WTC11 (cell line): ENCODE results near the gene LRFN2. TPM values are rescaled to one million over a fixed set of nuclear protein-coding genes. Genes with fewer than 3 reads are reported as not detected.

Source experiments
- ATAC-seq: fragments of 200-7000 bp; cut with Tn5 transposase; 2 replicates; pipeline ENCODE4 v1.10.0; 2021; ENCODE audit warnings: mild to moderate bottlenecking, moderate library complexity
- CTCF ChIA-PET: fragments of 300-600 bp; sonication (Branson Sonifier 250); formaldehyde crosslinking; loops from one replicate; lab custom pipeline; 2021; ENCODE audit warnings: antibody characterized with exemption; lab: Charles Lee
- POLR2A ChIA-PET: fragments of 350-600 bp; sonication (Branson Sonifier 250); formaldehyde crosslinking; loops from one replicate; lab custom pipeline; 2021; ENCODE audit warnings: antibody characterized with exemption; lab: Charles Lee
- DNase-seq: peaks from one replicate; pipeline ENCODE4 v3.0.0; 2021; ENCODE audit warnings: low spot score
- H3K27ac Mint-ChIP-seq: 2 replicates; pipeline ENCODE4 v1.8.0; 2021; ENCODE audit warnings: mixed read lengths
- H3K27me3 Mint-ChIP-seq: 2 replicates; pipeline ENCODE4 v1.8.0; 2021; ENCODE audit warnings: low read depth, mild to moderate bottlenecking, moderate library complexity, mixed read lengths
- H3K36me3 Mint-ChIP-seq: 2 replicates; pipeline ENCODE4 v1.8.0; 2021; ENCODE audit warnings: mixed read lengths
- H3K4me1 Mint-ChIP-seq: 2 replicates; pipeline ENCODE4 v1.8.0; 2022; ENCODE audit warnings: mixed read lengths
- H3K4me3 Mint-ChIP-seq: 2 replicates; pipeline ENCODE4 v1.8.0; 2021; ENCODE audit warnings: mild to moderate bottlenecking, moderate library complexity, mixed read lengths
- H3K9me3 Mint-ChIP-seq: 2 replicates; pipeline ENCODE4 v1.8.0; 2021; ENCODE audit warnings: mixed read lengths
- EMX1 ChIP-seq: fragments of 250-450 bp; sonication (Bioruptor Pico); IDR thresholded peaks from 2 replicates; pipeline ENCODE4 v1.8.0; 2021; ENCODE audit warnings: mild to moderate bottlenecking
- GABPB1 ChIP-seq: sonication (generic); formaldehyde crosslinking; IDR thresholded peaks from 2 replicates; pipeline ENCODE4 v1.8.1; 2023; ENCODE audit warnings: mild to moderate bottlenecking, missing genetic modification reagents
- NR1H2 ChIP-seq: sonication (generic); formaldehyde crosslinking; IDR thresholded peaks from 2 replicates; pipeline ENCODE4 v1.9.0; 2021; ENCODE audit warnings: mild to moderate bottlenecking, moderate library complexity, missing genetic modification reagents
- NR2C2 ChIP-seq: sonication (generic); formaldehyde crosslinking; IDR thresholded peaks from 2 replicates; pipeline ENCODE4 v1.8.0; 2022; ENCODE audit warnings: mild to moderate bottlenecking, missing genetic modification reagents
- PRRX2 ChIP-seq: fragments of 250-450 bp; sonication (Bioruptor Pico); IDR thresholded peaks from 2 replicates; pipeline ENCODE4 v1.8.0; 2021; ENCODE audit warnings: mild to moderate bottlenecking
- SP1 ChIP-seq: sonication (generic); formaldehyde crosslinking; conservative IDR thresholded peaks from 2 replicates; pipeline ENCODE4 v1.8.1; 2022; ENCODE audit warnings: missing genetic modification reagents
- TEAD1 ChIP-seq: sonication (generic); formaldehyde crosslinking; IDR thresholded peaks from 2 replicates; pipeline ENCODE4 v1.8.0; 2022; ENCODE audit warnings: mild to moderate bottlenecking, missing genetic modification reagents
- TP53 ChIP-seq: sonication (generic); formaldehyde crosslinking; IDR thresholded peaks from 2 replicates; pipeline ENCODE4 v1.8.1; 2023; ENCODE audit warnings: mild to moderate bottlenecking, missing genetic modification reagents
- ZNF317 ChIP-seq: sonication (generic); formaldehyde crosslinking; IDR thresholded peaks from 2 replicates; pipeline ENCODE4 v1.8.1; 2023; ENCODE audit warnings: low read depth, mild to moderate bottlenecking, moderate library complexity, missing genetic modification reagents, borderline replicate concordance
- total RNA-seq: library from RNA; stranded (reverse); gene quantifications from 3 replicates; pipeline ENCODE4 v1.2.3, GENCODE V29; 2021
- TF ChIP-seq, protein P1 (sequence below): sonication (generic); formaldehyde crosslinking; IDR thresholded peaks from 2 replicates; pipeline ENCODE4 v1.8.0; 2022; ENCODE audit warnings: missing genetic modification reagents
- TF ChIP-seq, protein P2 (sequence below): sonication (generic); formaldehyde crosslinking; IDR thresholded peaks from 2 replicates; pipeline ENCODE4 v1.8.0; 2023; ENCODE audit warnings: missing genetic modification reagents
- TF ChIP-seq, protein P3 (sequence below): fragments of 250-450 bp; sonication (Bioruptor Pico); IDR thresholded peaks from 2 replicates; pipeline ENCODE4 v1.9.0; 2021; ENCODE audit warnings: mild to moderate bottlenecking
- TF ChIP-seq, protein P4 (sequence below): sonication (generic); formaldehyde crosslinking; IDR thresholded peaks from 2 replicates; pipeline ENCODE4 v1.8.1; 2023; ENCODE audit warnings: mild to moderate bottlenecking, missing genetic modification reagents, borderline replicate concordance
- TF ChIP-seq, protein P5 (sequence below): sonication (generic); formaldehyde crosslinking; IDR thresholded peaks from 2 replicates; pipeline ENCODE4 v1.8.1; 2023; ENCODE audit warnings: mild to moderate bottlenecking, missing genetic modification reagents
- TF ChIP-seq, protein P6 (sequence below): fragments of 250-450 bp; sonication (Bioruptor Pico); IDR thresholded peaks from 2 replicates; pipeline ENCODE4 v1.9.0; 2021; ENCODE audit warnings: mild to moderate bottlenecking, borderline replicate concordance

LRFN2 gene
- total RNA-seq, 1 experiment from 2014 or later = 1.6 TPM

DNA sequence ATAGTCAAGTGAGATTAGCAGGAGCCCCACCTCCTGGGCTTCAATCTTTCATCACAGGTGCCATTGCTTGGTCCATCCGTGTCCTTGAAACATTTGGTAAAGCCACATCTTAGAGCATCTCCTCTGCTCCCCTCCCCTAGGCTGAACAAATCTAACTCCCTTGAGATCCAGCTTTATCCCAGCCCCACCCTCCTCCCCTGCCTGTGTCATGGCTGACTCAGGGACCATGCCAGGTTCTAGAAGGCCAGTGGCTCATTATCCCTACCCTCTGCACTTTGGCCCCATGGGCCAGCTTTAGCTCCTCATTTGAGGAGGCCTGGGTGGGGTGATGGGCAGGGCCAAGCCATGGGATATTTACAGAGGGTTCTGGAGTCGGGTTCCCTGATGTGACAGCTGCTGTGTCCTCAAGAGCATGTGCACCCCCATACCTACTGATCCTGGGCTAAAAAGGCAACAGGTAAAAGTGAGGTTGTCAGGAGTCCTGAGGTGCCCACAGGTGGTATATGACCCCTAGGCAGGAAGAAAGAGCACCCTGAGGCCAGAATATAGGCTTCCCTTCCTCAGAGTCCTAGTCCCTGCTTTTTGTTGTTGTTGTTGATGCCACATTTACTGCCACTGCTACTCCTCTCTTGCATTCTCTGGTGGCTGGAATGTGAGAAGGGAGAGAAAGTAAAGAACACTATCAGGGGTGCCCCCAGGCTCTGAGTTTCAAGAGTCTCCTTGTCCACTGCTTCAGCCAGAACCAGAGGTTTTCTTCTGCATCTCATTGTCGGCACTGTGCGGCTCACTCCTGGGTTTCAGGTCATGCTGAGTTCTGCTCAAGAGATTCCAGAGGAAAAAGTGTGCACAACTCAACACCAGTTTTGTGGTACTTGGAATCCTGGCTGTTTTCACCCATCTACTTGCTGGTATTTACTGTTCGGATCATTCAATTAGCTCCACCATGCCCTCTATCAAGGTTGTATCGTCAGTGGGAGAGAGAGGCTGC lies 228.4 kb downstream of the LRFN2 start (continued):
- TF ChIP-seq, protein P1, sequence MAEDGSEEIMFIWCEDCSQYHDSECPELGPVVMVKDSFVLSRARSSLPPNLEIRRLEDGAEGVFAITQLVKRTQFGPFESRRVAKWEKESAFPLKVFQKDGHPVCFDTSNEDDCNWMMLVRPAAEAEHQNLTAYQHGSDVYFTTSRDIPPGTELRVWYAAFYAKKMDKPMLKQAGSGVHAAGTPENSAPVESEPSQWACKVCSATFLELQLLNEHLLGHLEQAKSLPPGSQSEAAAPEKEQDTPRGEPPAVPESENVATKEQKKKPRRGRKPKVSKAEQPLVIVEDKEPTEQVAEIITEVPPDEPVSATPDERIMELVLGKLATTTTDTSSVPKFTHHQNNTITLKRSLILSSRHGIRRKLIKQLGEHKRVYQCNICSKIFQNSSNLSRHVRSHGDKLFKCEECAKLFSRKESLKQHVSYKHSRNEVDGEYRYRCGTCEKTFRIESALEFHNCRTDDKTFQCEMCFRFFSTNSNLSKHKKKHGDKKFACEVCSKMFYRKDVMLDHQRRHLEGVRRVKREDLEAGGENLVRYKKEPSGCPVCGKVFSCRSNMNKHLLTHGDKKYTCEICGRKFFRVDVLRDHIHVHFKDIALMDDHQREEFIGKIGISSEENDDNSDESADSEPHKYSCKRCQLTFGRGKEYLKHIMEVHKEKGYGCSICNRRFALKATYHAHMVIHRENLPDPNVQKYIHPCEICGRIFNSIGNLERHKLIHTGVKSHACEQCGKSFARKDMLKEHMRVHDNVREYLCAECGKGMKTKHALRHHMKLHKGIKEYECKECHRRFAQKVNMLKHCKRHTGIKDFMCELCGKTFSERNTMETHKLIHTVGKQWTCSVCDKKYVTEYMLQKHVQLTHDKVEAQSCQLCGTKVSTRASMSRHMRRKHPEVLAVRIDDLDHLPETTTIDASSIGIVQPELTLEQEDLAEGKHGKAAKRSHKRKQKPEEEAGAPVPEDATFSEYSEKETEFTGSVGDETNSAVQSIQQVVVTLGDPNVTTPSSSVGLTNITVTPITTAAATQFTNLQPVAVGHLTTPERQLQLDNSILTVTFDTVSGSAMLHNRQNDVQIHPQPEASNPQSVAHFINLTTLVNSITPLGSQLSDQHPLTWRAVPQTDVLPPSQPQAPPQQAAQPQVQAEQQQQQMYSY (CRISPR knock-in tag) = peak; percentile 72
- TF ChIP-seq, protein P2, sequence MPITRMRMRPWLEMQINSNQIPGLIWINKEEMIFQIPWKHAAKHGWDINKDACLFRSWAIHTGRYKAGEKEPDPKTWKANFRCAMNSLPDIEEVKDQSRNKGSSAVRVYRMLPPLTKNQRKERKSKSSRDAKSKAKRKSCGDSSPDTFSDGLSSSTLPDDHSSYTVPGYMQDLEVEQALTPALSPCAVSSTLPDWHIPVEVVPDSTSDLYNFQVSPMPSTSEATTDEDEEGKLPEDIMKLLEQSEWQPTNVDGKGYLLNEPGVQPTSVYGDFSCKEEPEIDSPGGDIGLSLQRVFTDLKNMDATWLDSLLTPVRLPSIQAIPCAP (CRISPR knock-in tag) = no peak
- TF ChIP-seq, protein P3, sequence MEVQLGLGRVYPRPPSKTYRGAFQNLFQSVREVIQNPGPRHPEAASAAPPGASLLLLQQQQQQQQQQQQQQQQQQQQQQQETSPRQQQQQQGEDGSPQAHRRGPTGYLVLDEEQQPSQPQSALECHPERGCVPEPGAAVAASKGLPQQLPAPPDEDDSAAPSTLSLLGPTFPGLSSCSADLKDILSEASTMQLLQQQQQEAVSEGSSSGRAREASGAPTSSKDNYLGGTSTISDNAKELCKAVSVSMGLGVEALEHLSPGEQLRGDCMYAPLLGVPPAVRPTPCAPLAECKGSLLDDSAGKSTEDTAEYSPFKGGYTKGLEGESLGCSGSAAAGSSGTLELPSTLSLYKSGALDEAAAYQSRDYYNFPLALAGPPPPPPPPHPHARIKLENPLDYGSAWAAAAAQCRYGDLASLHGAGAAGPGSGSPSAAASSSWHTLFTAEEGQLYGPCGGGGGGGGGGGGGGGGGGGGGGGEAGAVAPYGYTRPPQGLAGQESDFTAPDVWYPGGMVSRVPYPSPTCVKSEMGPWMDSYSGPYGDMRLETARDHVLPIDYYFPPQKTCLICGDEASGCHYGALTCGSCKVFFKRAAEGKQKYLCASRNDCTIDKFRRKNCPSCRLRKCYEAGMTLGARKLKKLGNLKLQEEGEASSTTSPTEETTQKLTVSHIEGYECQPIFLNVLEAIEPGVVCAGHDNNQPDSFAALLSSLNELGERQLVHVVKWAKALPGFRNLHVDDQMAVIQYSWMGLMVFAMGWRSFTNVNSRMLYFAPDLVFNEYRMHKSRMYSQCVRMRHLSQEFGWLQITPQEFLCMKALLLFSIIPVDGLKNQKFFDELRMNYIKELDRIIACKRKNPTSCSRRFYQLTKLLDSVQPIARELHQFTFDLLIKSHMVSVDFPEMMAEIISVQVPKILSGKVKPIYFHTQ (CRISPR knock-in tag) = no peak
- no peak for TF ChIP-seq NR2C2 (CRISPR knock-in tag)

DNA sequence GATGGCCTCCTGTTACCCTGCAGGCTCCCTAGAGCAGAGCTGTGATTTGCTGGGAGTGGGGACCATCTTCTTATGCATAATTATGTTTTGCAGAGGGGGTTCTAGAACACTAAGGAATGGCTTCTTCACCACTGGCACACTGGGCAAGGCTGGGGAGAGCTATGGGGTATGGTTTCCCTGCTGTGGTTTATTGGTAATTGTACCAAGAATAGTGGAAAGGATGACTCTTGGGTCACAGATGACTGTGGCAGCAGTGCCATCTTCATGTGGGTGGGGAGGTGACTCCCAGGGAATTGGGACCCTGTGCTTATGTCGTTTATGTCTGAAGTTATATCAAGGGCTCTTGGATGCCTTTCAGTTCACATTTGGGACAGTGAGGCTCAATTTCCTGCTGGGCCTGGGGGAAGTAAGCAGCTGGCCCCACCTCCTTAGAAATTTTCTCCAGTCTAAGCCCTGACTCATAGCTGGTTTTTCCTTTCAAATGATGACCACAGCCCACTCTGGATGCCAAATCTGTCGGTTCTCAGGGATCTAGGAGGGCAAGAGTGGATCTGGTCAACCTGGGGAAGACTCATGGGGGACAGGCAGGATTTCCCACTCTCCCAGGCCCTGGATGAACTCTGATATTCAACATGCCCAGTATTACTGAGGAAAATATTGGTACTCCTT lies 230.8 kb downstream of the LRFN2 start:
- CTCF ChIA-PET = no interaction called here
- peaks cover 5% of the 10 kb centered on the region for H3K9me3 Mint-ChIP-seq
- TF ChIP-seq, protein P4, sequence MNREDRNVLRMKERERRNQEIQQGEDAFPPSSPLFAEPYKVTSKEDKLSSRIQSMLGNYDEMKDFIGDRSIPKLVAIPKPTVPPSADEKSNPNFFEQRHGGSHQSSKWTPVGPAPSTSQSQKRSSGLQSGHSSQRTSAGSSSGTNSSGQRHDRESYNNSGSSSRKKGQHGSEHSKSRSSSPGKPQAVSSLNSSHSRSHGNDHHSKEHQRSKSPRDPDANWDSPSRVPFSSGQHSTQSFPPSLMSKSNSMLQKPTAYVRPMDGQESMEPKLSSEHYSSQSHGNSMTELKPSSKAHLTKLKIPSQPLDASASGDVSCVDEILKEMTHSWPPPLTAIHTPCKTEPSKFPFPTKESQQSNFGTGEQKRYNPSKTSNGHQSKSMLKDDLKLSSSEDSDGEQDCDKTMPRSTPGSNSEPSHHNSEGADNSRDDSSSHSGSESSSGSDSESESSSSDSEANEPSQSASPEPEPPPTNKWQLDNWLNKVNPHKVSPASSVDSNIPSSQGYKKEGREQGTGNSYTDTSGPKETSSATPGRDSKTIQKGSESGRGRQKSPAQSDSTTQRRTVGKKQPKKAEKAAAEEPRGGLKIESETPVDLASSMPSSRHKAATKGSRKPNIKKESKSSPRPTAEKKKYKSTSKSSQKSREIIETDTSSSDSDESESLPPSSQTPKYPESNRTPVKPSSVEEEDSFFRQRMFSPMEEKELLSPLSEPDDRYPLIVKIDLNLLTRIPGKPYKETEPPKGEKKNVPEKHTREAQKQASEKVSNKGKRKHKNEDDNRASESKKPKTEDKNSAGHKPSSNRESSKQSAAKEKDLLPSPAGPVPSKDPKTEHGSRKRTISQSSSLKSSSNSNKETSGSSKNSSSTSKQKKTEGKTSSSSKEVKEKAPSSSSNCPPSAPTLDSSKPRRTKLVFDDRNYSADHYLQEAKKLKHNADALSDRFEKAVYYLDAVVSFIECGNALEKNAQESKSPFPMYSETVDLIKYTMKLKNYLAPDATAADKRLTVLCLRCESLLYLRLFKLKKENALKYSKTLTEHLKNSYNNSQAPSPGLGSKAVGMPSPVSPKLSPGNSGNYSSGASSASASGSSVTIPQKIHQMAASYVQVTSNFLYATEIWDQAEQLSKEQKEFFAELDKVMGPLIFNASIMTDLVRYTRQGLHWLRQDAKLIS (CRISPR knock-in tag) = no peak
- TF ChIP-seq NR1H2 (CRISPR knock-in tag) (no peak), PRRX2 (CRISPR knock-in tag) (no peak), GABPB1 (no peak), TP53 (CRISPR knock-in tag) (no peak), ZNF317 (CRISPR knock-in tag) (no peak), TEAD1 (CRISPR knock-in tag) (no peak), SP1 (CRISPR knock-in tag) (no peak), EMX1 (no peak)
- TF ChIP-seq, protein P5, sequence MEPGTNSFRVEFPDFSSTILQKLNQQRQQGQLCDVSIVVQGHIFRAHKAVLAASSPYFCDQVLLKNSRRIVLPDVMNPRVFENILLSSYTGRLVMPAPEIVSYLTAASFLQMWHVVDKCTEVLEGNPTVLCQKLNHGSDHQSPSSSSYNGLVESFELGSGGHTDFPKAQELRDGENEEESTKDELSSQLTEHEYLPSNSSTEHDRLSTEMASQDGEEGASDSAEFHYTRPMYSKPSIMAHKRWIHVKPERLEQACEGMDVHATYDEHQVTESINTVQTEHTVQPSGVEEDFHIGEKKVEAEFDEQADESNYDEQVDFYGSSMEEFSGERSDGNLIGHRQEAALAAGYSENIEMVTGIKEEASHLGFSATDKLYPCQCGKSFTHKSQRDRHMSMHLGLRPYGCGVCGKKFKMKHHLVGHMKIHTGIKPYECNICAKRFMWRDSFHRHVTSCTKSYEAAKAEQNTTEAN (CRISPR knock-in tag) = no peak
- TF ChIP-seq, protein P6, sequence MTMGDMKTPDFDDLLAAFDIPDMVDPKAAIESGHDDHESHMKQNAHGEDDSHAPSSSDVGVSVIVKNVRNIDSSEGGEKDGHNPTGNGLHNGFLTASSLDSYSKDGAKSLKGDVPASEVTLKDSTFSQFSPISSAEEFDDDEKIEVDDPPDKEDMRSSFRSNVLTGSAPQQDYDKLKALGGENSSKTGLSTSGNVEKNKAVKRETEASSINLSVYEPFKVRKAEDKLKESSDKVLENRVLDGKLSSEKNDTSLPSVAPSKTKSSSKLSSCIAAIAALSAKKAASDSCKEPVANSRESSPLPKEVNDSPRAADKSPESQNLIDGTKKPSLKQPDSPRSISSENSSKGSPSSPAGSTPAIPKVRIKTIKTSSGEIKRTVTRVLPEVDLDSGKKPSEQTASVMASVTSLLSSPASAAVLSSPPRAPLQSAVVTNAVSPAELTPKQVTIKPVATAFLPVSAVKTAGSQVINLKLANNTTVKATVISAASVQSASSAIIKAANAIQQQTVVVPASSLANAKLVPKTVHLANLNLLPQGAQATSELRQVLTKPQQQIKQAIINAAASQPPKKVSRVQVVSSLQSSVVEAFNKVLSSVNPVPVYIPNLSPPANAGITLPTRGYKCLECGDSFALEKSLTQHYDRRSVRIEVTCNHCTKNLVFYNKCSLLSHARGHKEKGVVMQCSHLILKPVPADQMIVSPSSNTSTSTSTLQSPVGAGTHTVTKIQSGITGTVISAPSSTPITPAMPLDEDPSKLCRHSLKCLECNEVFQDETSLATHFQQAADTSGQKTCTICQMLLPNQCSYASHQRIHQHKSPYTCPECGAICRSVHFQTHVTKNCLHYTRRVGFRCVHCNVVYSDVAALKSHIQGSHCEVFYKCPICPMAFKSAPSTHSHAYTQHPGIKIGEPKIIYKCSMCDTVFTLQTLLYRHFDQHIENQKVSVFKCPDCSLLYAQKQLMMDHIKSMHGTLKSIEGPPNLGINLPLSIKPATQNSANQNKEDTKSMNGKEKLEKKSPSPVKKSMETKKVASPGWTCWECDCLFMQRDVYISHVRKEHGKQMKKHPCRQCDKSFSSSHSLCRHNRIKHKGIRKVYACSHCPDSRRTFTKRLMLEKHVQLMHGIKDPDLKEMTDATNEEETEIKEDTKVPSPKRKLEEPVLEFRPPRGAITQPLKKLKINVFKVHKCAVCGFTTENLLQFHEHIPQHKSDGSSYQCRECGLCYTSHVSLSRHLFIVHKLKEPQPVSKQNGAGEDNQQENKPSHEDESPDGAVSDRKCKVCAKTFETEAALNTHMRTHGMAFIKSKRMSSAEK (CRISPR knock-in tag) = no peak
- TF ChIP-seq, protein P2 (CRISPR knock-in tag) = no peak

More for the DNA sequence above, 230.8 kb downstream of the LRFN2 start:
- ATAC-seq (no peak), DNase-seq (no peak)
- Mint-ChIP-seq H3K36me3 (no peaks in the 10 kb centered on the region; the same call in 1 of the 2 replicates), H3K27ac (no peak overlapping the region), H3K4me1 (peaks cover 26% of the 10 kb centered on the region), H3K27me3 (no peaks in the 10 kb centered on the region), H3K4me3 (no peak overlapping the region)
- POLR2A ChIA-PET = no interaction called here
